K562 (cell line): ENCODE results near the gene RNF25. TPM values are rescaled to one million over a fixed set of nuclear protein-coding genes. Genes with fewer than 3 reads are reported as not detected.

Experiments used
- ARID4B ChIP-seq: sonication (generic); formaldehyde crosslinking; IDR thresholded peaks from 2 replicates; pipeline ENCODE4 v1.8.0; 2022; ENCODE audit warnings: mild to moderate bottlenecking, missing genetic modification reagents
- DEAF1 ChIP-seq: fragments of 450-650 bp; formaldehyde crosslinking; IDR thresholded peaks from 2 replicates; pipeline ENCODE4 v1.4.0; 2020; ENCODE audit warnings: mild to moderate bottlenecking, moderate library complexity
- GTF2F1 ChIP-seq: IDR thresholded peaks from 2 replicates; pipeline ENCODE4 v1.6.1; 2011; ENCODE audit warnings: low read depth, low read length, improper control_type of control experiment
- RUNX1 ChIP-seq: sonication (generic); IDR thresholded peaks from 2 replicates; pipeline ENCODE4 v1.6.1; 2016; ENCODE audit warnings: antibody characterized with exemption, low read depth
- SIN3B ChIP-seq: fragments of 450-650 bp; IDR thresholded peaks from 2 replicates; pipeline ENCODE4 v1.6.1; 2017; ENCODE audit warnings: low read depth, mild to moderate bottlenecking, moderate library complexity
- SMARCE1 ChIP-seq: fragments of 450-650 bp; IDR thresholded peaks from 2 replicates; pipeline ENCODE4 v1.7.1; 2016; ENCODE audit warnings: mild to moderate bottlenecking
- polyA plus RNA-seq, 8 experiments: library from polyadenylated mRNA; depleted of rRNA in 4 of 8; stranded (reverse) in 5 of 8; unstranded in 3 of 8; fragments of >200 nt; fragmentation: Nextera tagmentation in 2 of 8; fragmentation: Illumina TruSeq in 1 of 8; extraction: Ambion mirVana in 2 of 8; extraction: Trizol in 1 of 8; gene quantifications; 2 replicates each; pipeline versions ENCODE4 v1.2.1 to v1.2.3, GENCODE V29; 2011 to 2014; ENCODE audit warnings: inconsistent platforms in 1 of 8, missing spikeins in 1 of 8
- total RNA-seq, 7 experiments: library from RNA; depleted of rRNA in 6 of 7; stranded (reverse); fragments of >200 nt in 6 of 7; fragmentation: Illumina TruSeq in 2 of 7; extraction: Trizol in 2 of 7; gene quantifications; 2 replicates each; pipeline versions ENCODE4 v1.2.1 to v1.2.3, GENCODE V29; 2011 to 2021; ENCODE audit warnings: low replicate concordance in 1 of 7
- TF ChIP-seq, protein P1 (sequence below), 2 experiments: fragments of 450-650 bp in 1 of 2; sonication (generic) in 1 of 2; formaldehyde crosslinking in 1 of 2; IDR thresholded peaks; 2 replicates each; pipeline versions ENCODE4 v1.7.1 to v1.9.0; 2016 to 2022; ENCODE audit warnings: inconsistent platforms in 1 of 2, mild to moderate bottlenecking in 1 of 2, missing genetic modification reagents in 1 of 2
- TF ChIP-seq, protein P2 (sequence below): sonication (generic); formaldehyde crosslinking; IDR thresholded peaks from 2 replicates; pipeline ENCODE4 v1.8.0; 2023; ENCODE audit warnings: mild to moderate bottlenecking, missing genetic modification reagents

Gene RNF25
- total and polyA plus RNA-seq, 9 of the 15 experiments (the other 6 are each of a cell fraction or from before 2014, with no cell fraction given): 2.3 to 49.8 (median 20.5) TPM

- TF ChIP-seq, protein P1, sequence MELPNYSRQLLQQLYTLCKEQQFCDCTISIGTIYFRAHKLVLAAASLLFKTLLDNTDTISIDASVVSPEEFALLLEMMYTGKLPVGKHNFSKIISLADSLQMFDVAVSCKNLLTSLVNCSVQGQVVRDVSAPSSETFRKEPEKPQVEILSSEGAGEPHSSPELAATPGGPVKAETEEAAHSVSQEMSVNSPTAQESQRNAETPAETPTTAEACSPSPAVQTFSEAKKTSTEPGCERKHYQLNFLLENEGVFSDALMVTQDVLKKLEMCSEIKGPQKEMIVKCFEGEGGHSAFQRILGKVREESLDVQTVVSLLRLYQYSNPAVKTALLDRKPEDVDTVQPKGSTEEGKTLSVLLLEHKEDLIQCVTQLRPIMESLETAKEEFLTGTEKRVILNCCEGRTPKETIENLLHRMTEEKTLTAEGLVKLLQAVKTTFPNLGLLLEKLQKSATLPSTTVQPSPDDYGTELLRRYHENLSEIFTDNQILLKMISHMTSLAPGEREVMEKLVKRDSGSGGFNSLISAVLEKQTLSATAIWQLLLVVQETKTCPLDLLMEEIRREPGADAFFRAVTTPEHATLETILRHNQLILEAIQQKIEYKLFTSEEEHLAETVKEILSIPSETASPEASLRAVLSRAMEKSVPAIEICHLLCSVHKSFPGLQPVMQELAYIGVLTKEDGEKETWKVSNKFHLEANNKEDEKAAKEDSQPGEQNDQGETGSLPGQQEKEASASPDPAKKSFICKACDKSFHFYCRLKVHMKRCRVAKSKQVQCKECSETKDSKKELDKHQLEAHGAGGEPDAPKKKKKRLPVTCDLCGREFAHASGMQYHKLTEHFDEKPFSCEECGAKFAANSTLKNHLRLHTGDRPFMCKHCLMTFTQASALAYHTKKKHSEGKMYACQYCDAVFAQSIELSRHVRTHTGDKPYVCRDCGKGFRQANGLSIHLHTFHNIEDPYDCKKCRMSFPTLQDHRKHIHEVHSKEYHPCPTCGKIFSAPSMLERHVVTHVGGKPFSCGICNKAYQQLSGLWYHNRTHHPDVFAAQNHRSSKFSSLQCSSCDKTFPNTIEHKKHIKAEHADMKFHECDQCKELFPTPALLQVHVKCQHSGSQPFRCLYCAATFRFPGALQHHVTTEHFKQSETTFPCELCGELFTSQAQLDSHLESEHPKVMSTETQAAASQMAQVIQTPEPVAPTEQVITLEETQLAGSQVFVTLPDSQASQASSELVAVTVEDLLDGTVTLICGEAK (IDR thresholded peaks at IDR 0.05): peak; percentile 96
- TF ChIP-seq, protein P1 (CRISPR knock-in tag; IDR thresholded peaks at IDR 0.05): no peak
- TF ChIP-seq GTF2F1 (no peak), ARID4B (CRISPR knock-in tag) (peak; percentile 86), RUNX1 (no peak), SMARCE1 (no peak), SIN3B (peak; percentile 91), DEAF1 (no peak)
- TF ChIP-seq, protein P2, sequence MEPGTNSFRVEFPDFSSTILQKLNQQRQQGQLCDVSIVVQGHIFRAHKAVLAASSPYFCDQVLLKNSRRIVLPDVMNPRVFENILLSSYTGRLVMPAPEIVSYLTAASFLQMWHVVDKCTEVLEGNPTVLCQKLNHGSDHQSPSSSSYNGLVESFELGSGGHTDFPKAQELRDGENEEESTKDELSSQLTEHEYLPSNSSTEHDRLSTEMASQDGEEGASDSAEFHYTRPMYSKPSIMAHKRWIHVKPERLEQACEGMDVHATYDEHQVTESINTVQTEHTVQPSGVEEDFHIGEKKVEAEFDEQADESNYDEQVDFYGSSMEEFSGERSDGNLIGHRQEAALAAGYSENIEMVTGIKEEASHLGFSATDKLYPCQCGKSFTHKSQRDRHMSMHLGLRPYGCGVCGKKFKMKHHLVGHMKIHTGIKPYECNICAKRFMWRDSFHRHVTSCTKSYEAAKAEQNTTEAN (CRISPR knock-in tag): no peak
These were observed at the start of gene RNF25, which contains the start of gene STK36 (continued) for GRCh38 chr2:218671654-218672566.
